PC-9 (cell line): Measurements from ENCODE around the gene PLCD4. TPM values are rescaled to one million over a fixed set of nuclear protein-coding genes. Genes with fewer than 3 reads are reported as not detected.

Source experiments
- BruUV-seq: library from RNA; stranded (reverse); fragments of 400-500 nt; replicated peaks from 2 replicates; lab custom pipeline; 2021; lab: Mats Ljungman, UMichigan
- CTCF ChIA-PET: fragments of 300-600 bp; sonication (Branson Sonifier 250); formaldehyde crosslinking; loops from one replicate; lab custom pipeline; 2022; ENCODE audit warnings: antibody characterized with exemption; lab: Charles Lee
- POLR2A ChIA-PET: fragments of 300-600 bp; sonication (Branson Sonifier 250); formaldehyde crosslinking; loops from one replicate; lab custom pipeline; 2022; ENCODE audit warnings: antibody characterized with exemption; ENCODE audit not compliant: unreplicated experiment; lab: Charles Lee
- DNase-seq, 2 experiments: peaks; one replicate each; pipeline versions ENCODE4 v3.0.0 to v3.0.0-alpha.2; 2015 to 2022; ENCODE audit warnings: mixed read lengths in 1 of 2
- H2AFZ ChIP-seq: fragments of 200-600 bp; sonication (generic); 2 replicates; pipeline ENCODE4 v1.8.1; 2017; ENCODE audit warnings: antibody characterized with exemption
- H3F3A ChIP-seq: fragments of 200-600 bp; sonication (generic); 2 replicates; pipeline ENCODE4 v1.8.1; 2017; ENCODE audit warnings: antibody characterized with exemption, mild to moderate bottlenecking, low read depth; ENCODE audit not compliant: insufficient read depth
- H3K27ac ChIP-seq: fragments of 200-600 bp; sonication (generic); 2 replicates; pipeline ENCODE4 v1.6.1; 2016; ENCODE audit warnings: mixed run types
- H3K27me3 ChIP-seq: fragments of 200-600 bp; sonication (generic); 2 replicates; pipeline ENCODE4 v1.6.1; 2016; ENCODE audit warnings: low read depth, mixed run types; ENCODE audit not compliant: insufficient read depth
- H3K36me3 ChIP-seq: fragments of 200-600 bp; sonication (generic); 2 replicates; pipeline ENCODE4 v1.6.1; 2016; ENCODE audit warnings: low read depth, mixed run types
- H3K4me1 ChIP-seq: fragments of 200-600 bp; sonication (generic); replicated peaks from 2 replicates; pipeline ENCODE4 v1.6.1; 2016; ENCODE audit warnings: mixed run types; ENCODE audit not compliant: insufficient read depth
- H3K4me2 ChIP-seq: fragments of 200-600 bp; sonication (generic); 2 replicates; pipeline ENCODE4 v1.6.1; 2017; ENCODE audit warnings: mixed run types
- H3K4me3 ChIP-seq: fragments of 200-600 bp; sonication (generic); 2 replicates; pipeline ENCODE4 v1.6.1; 2016; ENCODE audit warnings: mixed run types
- H3K79me2 ChIP-seq: fragments of 200-600 bp; sonication (generic); 2 replicates; pipeline ENCODE4 v1.6.1; 2017; ENCODE audit warnings: low read depth, mixed run types
- H3K9me2 ChIP-seq: fragments of 200-600 bp; sonication (generic); 2 replicates; pipeline ENCODE4 v1.8.1; 2017; ENCODE audit warnings: mild to moderate bottlenecking; ENCODE audit not compliant: insufficient read depth
- H3K9me3 ChIP-seq: fragments of 200-600 bp; sonication (generic); 2 replicates; pipeline ENCODE4 v1.8.1; 2016; ENCODE audit warnings: low read depth; ENCODE audit not compliant: insufficient read depth
- H4K20me1 ChIP-seq: fragments of 200-600 bp; sonication (generic); 2 replicates; pipeline ENCODE4 v1.8.1; 2017; ENCODE audit not compliant: insufficient read depth
- EZH2 ChIP-seq: fragments of 200-600 bp; sonication (generic); IDR thresholded peaks from 2 replicates; pipeline ENCODE4 v1.8.0; 2017; ENCODE audit warnings: antibody characterized with exemption, low read depth
- intact Hi-C: fragments of 100-400 bp; cut with micrococcal nuclease; formaldehyde crosslinking; loops from one replicate; pipeline ENCODE4 v1.10.0; 2022; ENCODE audit not compliant: unreplicated experiment
- total RNA-seq: library from RNA; stranded (reverse); gene quantifications from 2 replicates; pipeline ENCODE4 v1.2.3, GENCODE V29; 2021
- TF ChIP-seq, protein P1 (sequence below): fragments of 200-600 bp; sonication (generic); conservative IDR thresholded peaks from 2 replicates; pipeline ENCODE4 v1.6.1; 2017; ENCODE audit warnings: mixed run types, antibody characterized with exemption, mild to moderate bottlenecking, moderate library complexity

The PLCD4 gene
- total RNA-seq, 1 experiment from 2014 or later = 0.74 TPM

DNA sequence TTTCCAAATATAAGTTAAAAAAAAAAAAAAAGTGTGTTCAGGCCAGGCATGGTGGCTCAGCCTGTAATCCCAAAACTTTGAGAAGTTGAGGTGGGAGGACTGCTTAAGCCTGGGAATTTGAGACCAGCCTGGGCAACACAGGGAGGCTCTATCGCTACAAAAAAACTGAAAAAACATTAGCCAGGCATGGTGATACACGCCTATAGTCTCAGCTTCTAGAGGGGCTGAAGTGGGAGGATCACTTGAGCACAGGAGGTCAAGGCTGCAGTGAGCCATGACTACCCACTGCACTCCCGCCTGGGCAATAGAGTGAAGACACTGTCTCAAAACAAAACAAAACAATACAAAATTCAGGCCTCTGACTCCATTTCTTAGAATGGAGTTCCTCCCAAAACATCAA is 48.7 kb upstream of the PLCD4 start:
- Histone ChIP-seq H3K4me2 (no peak overlapping the region), H3K9me2 (no peaks in the 10 kb centered on the region), H3K9me3 (no peaks in the 10 kb centered on the region), H3K4me3 (no peak overlapping the region), H3K36me3 (0 out of 2 replicates have a peak, but pooled peaks cover 16% of the 10 kb centered on the region), H3K27me3 (no peaks in the 10 kb centered on the region), H4K20me1 (no peaks in the 10 kb centered on the region), H3K79me2 (no peaks in the 10 kb centered on the region), H3K4me1 (no peaks in the 10 kb centered on the region), H3F3A (peaks cover 12% of the 10 kb centered on the region; the same call in 1 of the 2 replicates), H3K27ac (no peak overlapping the region), H2AFZ (no peak overlapping the region)
- TF ChIP-seq, protein P1, sequence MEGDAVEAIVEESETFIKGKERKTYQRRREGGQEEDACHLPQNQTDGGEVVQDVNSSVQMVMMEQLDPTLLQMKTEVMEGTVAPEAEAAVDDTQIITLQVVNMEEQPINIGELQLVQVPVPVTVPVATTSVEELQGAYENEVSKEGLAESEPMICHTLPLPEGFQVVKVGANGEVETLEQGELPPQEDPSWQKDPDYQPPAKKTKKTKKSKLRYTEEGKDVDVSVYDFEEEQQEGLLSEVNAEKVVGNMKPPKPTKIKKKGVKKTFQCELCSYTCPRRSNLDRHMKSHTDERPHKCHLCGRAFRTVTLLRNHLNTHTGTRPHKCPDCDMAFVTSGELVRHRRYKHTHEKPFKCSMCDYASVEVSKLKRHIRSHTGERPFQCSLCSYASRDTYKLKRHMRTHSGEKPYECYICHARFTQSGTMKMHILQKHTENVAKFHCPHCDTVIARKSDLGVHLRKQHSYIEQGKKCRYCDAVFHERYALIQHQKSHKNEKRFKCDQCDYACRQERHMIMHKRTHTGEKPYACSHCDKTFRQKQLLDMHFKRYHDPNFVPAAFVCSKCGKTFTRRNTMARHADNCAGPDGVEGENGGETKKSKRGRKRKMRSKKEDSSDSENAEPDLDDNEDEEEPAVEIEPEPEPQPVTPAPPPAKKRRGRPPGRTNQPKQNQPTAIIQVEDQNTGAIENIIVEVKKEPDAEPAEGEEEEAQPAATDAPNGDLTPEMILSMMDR = no peak
- no peak for TF ChIP-seq EZH2
- POLR2A ChIA-PET = no interaction called here
- no TSS peak for BruUV-seq
- DNase-seq = no peak
- CTCF ChIA-PET = no interaction called here
- intact Hi-C loops = no loop called here

DNA sequence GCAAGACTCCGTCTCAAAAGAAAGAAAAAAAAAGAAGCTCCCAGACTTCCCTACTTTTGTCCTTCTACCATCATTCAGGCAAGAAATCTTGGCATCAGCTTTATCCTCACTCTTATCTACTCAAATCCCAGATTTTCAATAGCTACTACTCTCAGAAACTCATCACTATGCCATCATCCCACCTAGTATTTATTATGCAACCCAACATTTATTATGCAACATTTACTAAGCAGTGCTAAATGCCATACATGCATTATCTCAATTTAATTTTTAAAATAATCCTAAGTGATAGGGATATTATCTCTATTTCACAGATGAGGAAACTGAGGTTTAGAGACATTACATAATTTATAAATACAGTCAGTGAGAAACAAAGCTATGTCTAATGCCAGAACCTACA is 43.6 kb upstream of the PLCD4 start:
- Histone ChIP-seq H3K4me2 (no peak overlapping the region), H3K79me2 (peaks cover 42% of the 10 kb centered on the region), H2AFZ (no peak overlapping the region), H3F3A (peaks cover 6% of the 10 kb centered on the region; the same call in 1 of the 2 replicates), H3K9me3 (no peaks in the 10 kb centered on the region), H4K20me1 (no peaks in the 10 kb centered on the region; the same call in 1 of the 2 replicates), H3K27me3 (no peaks in the 10 kb centered on the region), H3K4me1 (peaks cover 14% of the 10 kb centered on the region), H3K36me3 (0 out of 2 replicates have a peak, but pooled peaks cover 4% of the 10 kb centered on the region), H3K4me3 (no peak overlapping the region), H3K27ac (no peak overlapping the region), H3K9me2 (no peaks in the 10 kb centered on the region)
- DNase-seq = no peak
- TF ChIP-seq EZH2 = no peak
- TF ChIP-seq, protein P1 = no peak
- intact Hi-C loops = no loop called here
- CTCF ChIA-PET = interaction anchor here (0.6 to 0.7 kb wide), 2 partner anchors 77 to 98 kb away, joined by 3 to 5 read pairs; no protein-coding TSS in a partner anchor
- POLR2A ChIA-PET = interaction anchor here (0.5 to 0.7 kb wide), 2 partner anchors 20 to 55 kb away, joined by 3 to 8 read pairs; no protein-coding TSS in a partner anchor
- no TSS peak for BruUV-seq

DNA sequence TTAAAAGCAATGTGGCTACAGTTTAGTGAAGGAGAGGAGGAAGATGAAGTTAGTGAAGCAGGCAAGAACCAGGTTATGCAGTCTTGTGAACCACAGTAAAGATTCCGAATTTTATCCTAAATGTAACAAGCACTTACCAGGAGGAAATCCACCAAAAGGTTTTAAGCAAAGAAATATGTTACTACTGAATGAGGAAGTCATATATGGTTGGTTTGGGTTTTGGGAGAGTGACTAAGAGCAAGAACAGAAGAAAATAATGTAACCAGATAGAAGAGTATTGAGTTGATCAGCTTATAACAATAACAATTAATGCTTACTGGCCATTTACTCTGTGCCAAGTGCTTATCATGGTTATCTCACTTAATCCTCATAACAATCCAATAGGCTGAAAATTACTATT is 41.4 kb upstream of the PLCD4 start:
- no peak overlapping the region for H3K27ac ChIP-seq
- intact Hi-C loops = loop anchor here (5.0 kb wide), 1 partner anchor 274 kb away; the partner anchor contains the start of gene TMBIM1
- peaks cover 12% of the 10 kb centered on the region for H3F3A ChIP-seq
- H3K79me2 ChIP-seq = peaks cover 65% of the 10 kb centered on the region
- TF ChIP-seq, protein P1 = no peak
- TF ChIP-seq EZH2 = no peak
- peaks cover 29% of the 10 kb centered on the region for H3K4me1 ChIP-seq
- no peak for DNase-seq
- CTCF ChIA-PET = no interaction called here
- peaks cover 16% of the 10 kb centered on the region; the same call in 1 of the 2 replicates for H4K20me1 ChIP-seq
- no peaks in the 10 kb centered on the region for H3K9me2 ChIP-seq
- peak overlapping the region; percentile 84 for H3K4me2 ChIP-seq
- H2AFZ ChIP-seq = no peak overlapping the region
- POLR2A ChIA-PET = no interaction called here
- H3K27me3 ChIP-seq = no peaks in the 10 kb centered on the region
- no peak overlapping the region for H3K4me3 ChIP-seq
- no peaks in the 10 kb centered on the region for H3K9me3 ChIP-seq
- H3K36me3 ChIP-seq = peaks cover 8% of the 10 kb centered on the region; the same call in 1 of the 2 replicates
- no TSS peak for BruUV-seq
